ENCODE results near the gene ENPP1. TPM values are rescaled to one million over a fixed set of nuclear protein-coding genes. Genes with fewer than 3 reads are reported as not detected.
"Not testable (repeated sequence)": the region's sequence is repeated elsewhere in the genome, so short reads cannot be mapped to it uniquely, and the experiment has no call there.

The ENPP1 gene
- total RNA-seq, 2 donors from 2014 or later, result 1.0 to 9.5 TPM

GRCh38 chr6:131885237-131885636 is 77.4 kb downstream of the ENPP1 start:
- H3K4me3 Mint-ChIP-seq, result no peak overlapping the region
- no peaks in the 10 kb centered on the region for H3K27me3 Mint-ChIP-seq
- no peaks in the 10 kb centered on the region for H3K4me1 Mint-ChIP-seq (ENCODE audit: low read depth in 2 of 2)
- no peaks in the 10 kb centered on the region for H3K36me3 Mint-ChIP-seq
- ATAC-seq, result no peak
- no peak overlapping the region for H3K27ac Mint-ChIP-seq
- no peaks in the 10 kb centered on the region for H3K9me3 Mint-ChIP-seq
- no peak for DNase-seq (ENCODE audit: low spot score)

GRCh38 chr6:131886517-131886916 is 78.7 kb downstream of the ENPP1 start:
- Mint-ChIP-seq H3K27me3 (no peaks in the 10 kb centered on the region), H3K4me3 (no peak overlapping the region), H3K36me3 (no peaks in the 10 kb centered on the region), H3K9me3 (no peaks in the 10 kb centered on the region), H3K4me1 (ENCODE audit: low read depth in 2 of 2) (no peaks in the 10 kb centered on the region), H3K27ac (no peak overlapping the region)
- DNase-seq (ENCODE audit: low spot score) (no peak), ATAC-seq (no peak)

GRCh38 chr6:131890091-131890490 is 82.3 kb downstream of the ENPP1 start:
- Mint-ChIP-seq H3K27me3 (peaks cover 0 to 5% of the 10 kb centered on the region in 2 donors), H3K9me3 (no peaks in the 10 kb centered on the region), H3K27ac (no peak overlapping the region), H3K4me1 (ENCODE audit: low read depth in 2 of 2) (no peaks in the 10 kb centered on the region), H3K4me3 (no peak overlapping the region), H3K36me3 (no peaks in the 10 kb centered on the region)
- no peak for ATAC-seq
- no peak for DNase-seq (ENCODE audit: low spot score)

- H3K27me3 Mint-ChIP-seq, result peaks cover 7 to 15% of the 10 kb centered on the region in 2 donors
- no peak overlapping the region for H3K27ac Mint-ChIP-seq
- no peak for ATAC-seq
These were observed 85.4 kb downstream of the ENPP1 start for GRCh38 chr6:131893198-131893597.

GRCh38 chr6:131894493-131895424 is 86.9 kb downstream of the ENPP1 start:
- H3K27ac Mint-ChIP-seq, result no peak overlapping the region
- ATAC-seq, result no peak
- no peaks in the 10 kb centered on the region for H3K9me3 Mint-ChIP-seq

More at GRCh38 chr6:131893198-131893597, 85.4 kb downstream of the ENPP1 start:
- no peak overlapping the region for H3K4me3 Mint-ChIP-seq
- no peak for DNase-seq (ENCODE audit: low spot score)
- no peaks in the 10 kb centered on the region for H3K9me3 Mint-ChIP-seq
- peaks cover 5% of the 10 kb centered on the region for H3K36me3 Mint-ChIP-seq
- no peaks in the 10 kb centered on the region for H3K4me1 Mint-ChIP-seq (ENCODE audit: low read depth in 2 of 2)

GRCh38 chr6:131897050-131897435 is 89.2 kb downstream of the ENPP1 start:
- no peak overlapping the region for H3K27ac Mint-ChIP-seq
- H3K27me3 Mint-ChIP-seq, result peaks cover 26 to 29% of the 10 kb centered on the region in 2 donors
- H3K4me1 Mint-ChIP-seq (ENCODE audit: low read depth in 2 of 2), result no peaks in the 10 kb centered on the region
- peaks cover 7% of the 10 kb centered on the region for H3K36me3 Mint-ChIP-seq
- ATAC-seq, result no peak
- H3K9me3 Mint-ChIP-seq, result no peaks in the 10 kb centered on the region
- DNase-seq (ENCODE audit: low spot score), result no peak
- H3K4me3 Mint-ChIP-seq, result no peak overlapping the region

More at GRCh38 chr6:131894493-131895424, 86.9 kb downstream of the ENPP1 start:
- Mint-ChIP-seq H3K4me1 (ENCODE audit: low read depth in 2 of 2) (no peaks in the 10 kb centered on the region), H3K27me3 (peaks cover 10 to 18% of the 10 kb centered on the region in 2 donors), H3K36me3 (peaks cover 7% of the 10 kb centered on the region), H3K4me3 (no peak overlapping the region)
- DNase-seq (ENCODE audit: low spot score), result no peak

GRCh38 chr6:131897621-131898020 is 89.8 kb downstream of the ENPP1 start:
- no peak overlapping the region for H3K4me3 Mint-ChIP-seq
- no peaks in the 10 kb centered on the region for H3K4me1 Mint-ChIP-seq (ENCODE audit: low read depth in 2 of 2)
- H3K9me3 Mint-ChIP-seq, result no peaks in the 10 kb centered on the region
- peaks cover 29 to 34% of the 10 kb centered on the region in 2 donors for H3K27me3 Mint-ChIP-seq
- peaks cover 7% of the 10 kb centered on the region for H3K36me3 Mint-ChIP-seq
- ATAC-seq, result no peak
- DNase-seq (ENCODE audit: low spot score), result no peak
- no peak overlapping the region for H3K27ac Mint-ChIP-seq

GRCh38 chr6:131898718-131899117 is 90.9 kb downstream of the ENPP1 start:
- no peak overlapping the region for H3K27ac Mint-ChIP-seq
- H3K36me3 Mint-ChIP-seq, result peaks cover 7% of the 10 kb centered on the region
- H3K4me1 Mint-ChIP-seq (ENCODE audit: low read depth in 2 of 2), result no peaks in the 10 kb centered on the region

GRCh38 chr6:131900231-131900630 is 92.4 kb downstream of the ENPP1 start:
- Mint-ChIP-seq H3K27me3 (peaks cover 44 to 54% of the 10 kb centered on the region in 2 donors), H3K9me3 (no peaks in the 10 kb centered on the region), H3K4me1 (ENCODE audit: low read depth in 2 of 2) (no peaks in the 10 kb centered on the region), H3K36me3 (peaks cover 7% of the 10 kb centered on the region), H3K4me3 (no peak overlapping the region), H3K27ac (no peak overlapping the region)
- ATAC-seq (no peak), DNase-seq (ENCODE audit: low spot score) (no peak)

More at GRCh38 chr6:131898718-131899117, 90.9 kb downstream of the ENPP1 start:
- Mint-ChIP-seq H3K27me3 (peaks cover 36 to 42% of the 10 kb centered on the region in 2 donors), H3K4me3 (no peak overlapping the region), H3K9me3 (no peaks in the 10 kb centered on the region)
- DNase-seq (ENCODE audit: low spot score) (no peak), ATAC-seq (no peak)

GRCh38 chr6:131901326-131901873 is 93.6 kb downstream of the ENPP1 start:
- not testable (repeated sequence) for DNase-seq (ENCODE audit: low spot score)

GRCh38 chr6:131903734-131904133 is 95.9 kb downstream of the ENPP1 start:
- peaks cover 52 to 64% of the 10 kb centered on the region in 2 donors for H3K27me3 Mint-ChIP-seq
- DNase-seq (ENCODE audit: low spot score); H3K27ac Mint-ChIP-seq; H3K4me3 Mint-ChIP-seq; H3K9me3 Mint-ChIP-seq; H3K36me3 Mint-ChIP-seq; H3K4me1 Mint-ChIP-seq (ENCODE audit: low read depth in 2 of 2); ATAC-seq: not testable (repeated sequence)

More at GRCh38 chr6:131901326-131901873, 93.6 kb downstream of the ENPP1 start:
- not testable (repeated sequence) for ATAC-seq; H3K36me3 Mint-ChIP-seq; H3K27ac Mint-ChIP-seq; H3K4me1 Mint-ChIP-seq (ENCODE audit: low read depth in 2 of 2); H3K9me3 Mint-ChIP-seq; H3K4me3 Mint-ChIP-seq
- H3K27me3 Mint-ChIP-seq, result peaks cover 50 to 60% of the 10 kb centered on the region in 2 donors

GRCh38 chr6:131908787-131909186 is 101.0 kb downstream of the ENPP1 start:
- not testable (repeated sequence) for ATAC-seq; H3K9me3 Mint-ChIP-seq; DNase-seq (ENCODE audit: low spot score); H3K4me3 Mint-ChIP-seq; H3K36me3 Mint-ChIP-seq
- peaks cover 50% of the 10 kb centered on the region in 2 donors for H3K27me3 Mint-ChIP-seq
- peak overlapping the region in 1 of 2 donors; percentile 72 for H3K27ac Mint-ChIP-seq
- peaks cover 11 to 16% of the 10 kb centered on the region in 2 donors for H3K4me1 Mint-ChIP-seq (ENCODE audit: low read depth in 2 of 2)

- Mint-ChIP-seq H3K36me3 (no peaks in the 10 kb centered on the region), H3K4me3 (peak overlapping the region; percentile 16), H3K4me1 (ENCODE audit: low read depth in 2 of 2) (peaks cover 11 to 16% of the 10 kb centered on the region in 2 donors), H3K27ac (peak overlapping the region; percentile 64 to 72), H3K27me3 (peaks cover 45% of the 10 kb centered on the region in 2 donors), H3K9me3 (peaks cover 2% of the 10 kb centered on the region)
- peak; percentile 92 to 93 for ATAC-seq
- peak; percentile 68 for DNase-seq (ENCODE audit: low spot score)
These were observed 101.8 kb downstream of the ENPP1 start for GRCh38 chr6:131909408-131910218.
